Caco-2 (cell line): ENCODE data around the gene ZNF77. TPM values are rescaled to one million over a fixed set of nuclear protein-coding genes. Genes with fewer than 3 reads are reported as not detected.

Experiments
- BruUV-seq: library from RNA; stranded (reverse); fragments of 400-500 nt; replicated peaks from 2 replicates; lab custom pipeline; 2021; lab: Mats Ljungman, UMichigan
- CTCF ChIA-PET: fragments of 300-600 bp; sonication (Branson Sonifier 250); formaldehyde crosslinking; loops from one replicate; lab custom pipeline; 2022; ENCODE audit warnings: antibody characterized with exemption; lab: Charles Lee
- POLR2A ChIA-PET: fragments of 300-600 bp; sonication (Branson Sonifier 250); formaldehyde crosslinking; loops from one replicate; lab custom pipeline; 2022; ENCODE audit warnings: antibody characterized with exemption; lab: Charles Lee
- DNase-seq, 2 experiments: peaks; one replicate each; pipeline versions ENCODE4 v3.0.0 to v3.0.0-alpha.2; 2020 to 2022
- H3K27me3 ChIP-seq: replicated peaks from 2 replicates; pipeline ENCODE4 v1.6.0; 2011; ENCODE audit warnings: low read length; ENCODE audit not compliant: control insufficient read depth, insufficient read depth
- H3K36me3 ChIP-seq: 2 replicates; pipeline ENCODE4 v1.5.1; 2011; ENCODE audit warnings: low read length; ENCODE audit not compliant: control insufficient read depth, insufficient read depth
- H3K4me1 ChIP-seq: fragments of 250-450 bp; sonication (Bioruptor Pico); 2 replicates; pipeline ENCODE4 v1.5.1; 2020; ENCODE audit warnings: mild to moderate bottlenecking
- H3K4me3 ChIP-seq: 2 replicates; pipeline ENCODE4 v1.5.1; 2011; ENCODE audit warnings: low read depth, mild to moderate bottlenecking, control low read depth, low read length
- H3K9me3 ChIP-seq: fragments of 250-450 bp; sonication (Bioruptor Pico); 2 replicates; pipeline ENCODE4 v1.5.1; 2020; ENCODE audit warnings: mild to moderate bottlenecking, moderate library complexity
- H3K27ac Mint-ChIP-seq: one replicate; pipeline ENCODE4 v1.8.0; 2022; ENCODE audit warnings: mixed read lengths; ENCODE audit not compliant: unreplicated experiment
- H3K27me3 Mint-ChIP-seq: one replicate; pipeline ENCODE4 v1.8.0; 2022; ENCODE audit warnings: mixed read lengths; ENCODE audit not compliant: insufficient read depth, unreplicated experiment
- H3K36me3 Mint-ChIP-seq: one replicate; pipeline ENCODE4 v1.8.0; 2022; ENCODE audit warnings: mild to moderate bottlenecking, mixed read lengths; ENCODE audit not compliant: insufficient read depth, unreplicated experiment
- H3K4me1 Mint-ChIP-seq: one replicate; pipeline ENCODE4 v1.8.0; 2022; ENCODE audit warnings: low read depth, mixed read lengths; ENCODE audit not compliant: unreplicated experiment
- H3K4me3 Mint-ChIP-seq: one replicate; pipeline ENCODE4 v1.8.0; 2022; ENCODE audit warnings: mild to moderate bottlenecking, moderate library complexity, mixed read lengths; ENCODE audit not compliant: unreplicated experiment
- H3K9me3 Mint-ChIP-seq: one replicate; pipeline ENCODE4 v1.8.0; 2022; ENCODE audit warnings: mixed read lengths; ENCODE audit not compliant: unreplicated experiment
- CTCF ChIP-seq, 2 experiments: fragments of 200-600 bp in 1 of 2; IDR thresholded peaks; 1 replicate in 1 of 2; 2 replicates in 1 of 2; pipeline versions ENCODE4 v1.5.1 to v1.8.0; 2011 to 2022; ENCODE audit warnings: antibody characterized with exemption in 1 of 2, control low read depth in 1 of 2, inconsistent platforms in 1 of 2, low read depth in 1 of 2, low read length in 1 of 2, mild to moderate bottlenecking in 1 of 2, moderate library complexity in 1 of 2; ENCODE audit not compliant: insufficient read depth in 1 of 2, severe bottlenecking in 1 of 2, unreplicated experiment in 1 of 2
- intact Hi-C: fragments of 100-400 bp; cut with micrococcal nuclease; formaldehyde crosslinking; loops from one replicate; pipeline ENCODE4 v1.10.0; 2022; ENCODE audit not compliant: unreplicated experiment
- total RNA-seq: library from RNA; stranded (reverse); gene quantifications from 2 replicates; pipeline ENCODE4 v1.2.3, GENCODE V29; 2022

ZNF77 gene
- total RNA-seq, 1 experiment from 2014 or later = 6.3 TPM

DNA sequence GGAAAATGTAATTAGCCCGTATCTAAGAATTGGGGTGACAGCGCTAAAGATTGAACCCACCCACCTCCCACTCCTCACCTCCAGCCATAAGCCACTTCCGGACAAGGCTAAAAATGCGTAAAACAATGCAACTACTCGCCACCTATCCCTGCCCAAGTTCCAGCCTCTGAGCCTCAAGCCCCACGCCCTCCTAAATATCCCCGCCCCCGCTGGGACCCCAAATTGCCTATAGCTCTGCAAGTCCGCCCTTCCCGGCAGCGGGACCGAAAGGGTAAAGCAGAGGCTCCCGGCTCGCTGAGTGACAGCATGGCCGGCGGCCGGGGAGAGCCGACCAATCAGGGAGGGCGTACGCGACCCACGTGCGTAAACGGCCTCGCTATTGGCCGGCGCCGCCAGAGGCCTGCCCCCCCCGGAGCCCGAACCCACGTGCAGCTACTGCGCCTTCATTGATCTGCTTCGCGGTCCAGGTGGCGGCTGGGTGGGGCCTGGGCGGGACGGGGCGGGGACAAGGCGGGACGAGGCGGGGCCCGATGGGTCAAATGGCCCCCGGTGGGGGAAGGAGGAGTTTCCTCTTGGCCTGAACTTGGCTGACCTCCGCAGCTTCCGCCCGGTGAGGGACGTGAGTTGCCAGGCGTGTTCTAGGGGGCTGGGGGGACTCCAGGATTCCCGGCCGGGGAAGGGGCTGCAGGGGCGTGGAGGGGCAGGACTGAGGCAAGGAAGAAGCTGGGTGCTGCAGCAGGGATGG is 32.4 kb upstream of the ZNF77 start, which contains the start of gene TLE6:
Gene TLE6, plus strand, starts transcription at position 564 of the 745 bp plus-strand sequence. CDS start 670 bp downstream, outside the sequence.
- ChIA-PET POLR2A (interaction anchor here (1.0 to 1.4 kb wide), 3 partner anchors 26 to 89 kb away, joined by 6 to 13 read pairs (median 10); no protein-coding TSS in a partner anchor), CTCF (interaction anchor here (0.6 to 1.0 kb wide), 5 partner anchors 14 to 88 kb away, joined by 3 to 10 read pairs (median 3); no protein-coding TSS in a partner anchor)
- Histone ChIP-seq H3K4me3 (peak within 1 kb of the TSS; percentile 52), H3K36me3 (no peaks in the 10 kb centered on the region), H3K27me3 (no peaks in the 10 kb centered on the region), H3K4me1 (peaks cover 16% of the 10 kb centered on the region; the same call in 1 of the 2 replicates), H3K9me3 (no peaks in the 10 kb centered on the region)
- peak within 1 kb of the TSS; percentile 72 for H3K27ac Mint-ChIP-seq
- no peaks in the 10 kb centered on the region for H3K27me3 Mint-ChIP-seq
- TF ChIP-seq CTCF (IDR thresholded peaks at IDR 0.05; ENCODE audit: insufficient read depth in 1 of 2, low read depth in 1 of 2, low read length in 1 of 2, severe bottlenecking in 1 of 2, unreplicated experiment in 1 of 2) = no peak
- no peaks in the 10 kb centered on the region for H3K4me1 Mint-ChIP-seq
- peaks cover 15% of the 10 kb centered on the region for H3K36me3 Mint-ChIP-seq
- peak; percentile 97 for DNase-seq
- BruUV-seq = no TSS peak
- intact Hi-C loops = loop anchor here (1.0 kb wide), 2 partner anchors 24 to 58 kb away; no protein-coding TSS in a partner anchor
- H3K9me3 Mint-ChIP-seq = no peaks in the 10 kb centered on the region
- H3K4me3 Mint-ChIP-seq = peak within 1 kb of the TSS; percentile 85

DNA sequence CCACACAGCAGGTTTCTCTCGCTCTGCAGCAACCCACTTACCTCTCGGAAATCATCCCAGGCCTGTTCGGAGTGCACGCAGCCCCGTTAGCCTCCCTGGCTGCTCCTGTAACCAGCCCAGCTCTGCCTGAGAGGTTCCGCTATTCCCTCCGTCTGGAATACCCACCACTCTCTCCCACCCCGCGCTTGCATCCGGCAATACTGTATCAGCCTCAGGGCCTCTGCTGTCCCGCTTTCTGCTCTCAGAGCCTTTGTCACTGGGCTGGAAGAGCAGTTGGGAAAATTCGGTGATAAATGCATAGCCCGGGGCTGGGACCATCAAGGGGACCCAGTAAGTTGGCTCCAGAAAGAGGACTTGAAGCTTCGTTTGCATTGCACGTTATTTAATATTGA is 31.8 kb upstream of the ZNF77 start:
- Mint-ChIP-seq H3K4me1 (no peaks in the 10 kb centered on the region), H3K27me3 (no peaks in the 10 kb centered on the region), H3K4me3 (peak overlapping the region; percentile 85), H3K9me3 (no peaks in the 10 kb centered on the region), H3K27ac (peak overlapping the region; percentile 72), H3K36me3 (peaks cover 15% of the 10 kb centered on the region)
- POLR2A ChIA-PET = interaction anchor here (1.0 to 1.4 kb wide), 3 partner anchors 26 to 88 kb away, joined by 6 to 13 read pairs (median 10); no protein-coding TSS in a partner anchor
- intact Hi-C loops = no loop called here
- BruUV-seq = no TSS peak
- CTCF ChIA-PET = interaction anchor here (0.6 to 1.0 kb wide), 4 partner anchors 13 to 88 kb away, joined by 3 to 10 read pairs (median 4); no protein-coding TSS in a partner anchor
- no peak for TF ChIP-seq CTCF (IDR thresholded peaks at IDR 0.05; ENCODE audit: insufficient read depth in 1 of 2, low read depth in 1 of 2, low read length in 1 of 2, severe bottlenecking in 1 of 2, unreplicated experiment in 1 of 2)
- H3K27me3 ChIP-seq = no peaks in the 10 kb centered on the region
- no peaks in the 10 kb centered on the region for H3K9me3 ChIP-seq
- peak overlapping the region; percentile 52 for H3K4me3 ChIP-seq
- peaks cover 16% of the 10 kb centered on the region; the same call in 1 of the 2 replicates for H3K4me1 ChIP-seq
- H3K36me3 ChIP-seq = no peaks in the 10 kb centered on the region
- DNase-seq = no peak

DNA sequence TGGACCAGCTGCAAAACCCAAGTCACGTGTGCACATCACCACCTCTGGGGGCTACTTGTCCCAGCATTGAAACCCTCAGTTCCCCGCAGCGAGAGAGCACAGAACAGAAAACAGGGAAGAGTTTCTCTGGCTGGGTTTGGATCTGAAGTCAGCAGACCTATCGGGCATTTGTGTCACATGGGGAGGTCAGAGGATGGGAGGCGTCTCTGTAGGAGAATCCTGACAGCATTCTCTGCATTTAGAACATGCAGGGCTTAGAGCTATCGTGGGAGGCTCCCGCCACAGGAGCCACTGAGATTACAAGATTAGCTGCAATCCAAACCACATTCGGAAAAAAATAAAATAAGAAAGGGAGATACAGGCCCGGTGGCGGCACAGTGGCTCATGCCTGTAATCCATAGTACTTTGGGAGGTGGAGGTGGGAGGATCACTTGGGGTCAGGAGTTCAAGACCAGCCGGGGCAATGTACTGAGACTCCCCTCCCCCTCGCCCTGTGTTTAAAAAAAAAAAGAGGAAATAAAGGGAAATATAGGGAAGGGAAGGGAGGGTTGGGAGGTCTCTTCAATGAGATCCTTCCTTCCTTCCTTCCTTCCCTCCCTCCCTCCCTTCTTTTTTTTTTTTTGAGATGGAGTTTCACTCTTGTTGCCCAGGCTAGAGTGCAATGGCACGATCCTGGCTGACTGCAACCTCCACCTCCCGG is 29.7 kb upstream of the ZNF77 start:
- CTCF ChIA-PET = interaction anchor here (0.6 kb wide), 1 partner anchor 129 kb away, joined by 9 read pairs; no protein-coding TSS in a partner anchor
- POLR2A ChIA-PET = no interaction called here
- no peak overlapping the region for H3K4me3 ChIP-seq

More for the DNA sequence above, 29.7 kb upstream of the ZNF77 start:
- Histone ChIP-seq H3K27me3 (no peaks in the 10 kb centered on the region), H3K4me1 (peaks cover 16% of the 10 kb centered on the region; the same call in 1 of the 2 replicates), H3K36me3 (no peaks in the 10 kb centered on the region), H3K9me3 (no peaks in the 10 kb centered on the region)
- Mint-ChIP-seq H3K27me3 (no peaks in the 10 kb centered on the region), H3K36me3 (peaks cover 15% of the 10 kb centered on the region), H3K9me3 (no peaks in the 10 kb centered on the region), H3K4me1 (no peaks in the 10 kb centered on the region), H3K27ac (no peak overlapping the region), H3K4me3 (no peak overlapping the region)
- intact Hi-C loops = no loop called here
- DNase-seq = no peak
- BruUV-seq = no TSS peak
- TF ChIP-seq CTCF (IDR thresholded peaks at IDR 0.05; ENCODE audit: insufficient read depth in 1 of 2, low read depth in 1 of 2, low read length in 1 of 2, severe bottlenecking in 1 of 2, unreplicated experiment in 1 of 2) = no peak
